K562 (cell line): ENCODE measurements around the gene UGT3A2. TPM values are rescaled to one million over a fixed set of nuclear protein-coding genes. Genes with fewer than 3 reads are reported as not detected.

ENCODE experiments used
- ATAC-seq: fragments of 200-7000 bp; cut with Tn5 transposase; 3 replicates; pipeline ENCODE4 v1.9.1; 2020; ENCODE audit warnings: moderate library complexity
- BruUV-seq: library from RNA; stranded (reverse); fragments of 400-500 nt; replicated peaks from 2 replicates; lab custom pipeline; 2021; lab: Mats Ljungman, UMichigan
- CTCF ChIA-PET: fragments of 300-600 bp; formaldehyde crosslinking; extraction: SDS; loops from one replicate; lab custom pipeline; 2021; ENCODE audit warnings: low intra/inter-chr PET ratio; lab: Yijun Ruan, JAX
- POLR2A ChIA-PET: fragments of 300-600, 350-650 bp; sonication (Branson Sonifier 250); formaldehyde crosslinking; extraction: SDS; loops from one replicate; lab custom pipeline; 2021; ENCODE audit warnings: antibody characterized with exemption, inconsistent platforms; lab: Yijun Ruan, JAX
- DNase-seq, 4 experiments: peaks; one replicate each; pipeline versions ENCODE4 v3.0.0 to v3.0.0-alpha.2; 2011 to 2018; ENCODE audit warnings: low spot score in 3 of 4, mixed read lengths in 3 of 4; ENCODE audit errors: extremely low read depth in 1 of 4
- FAIRE-seq: peaks from 2 replicates; lab custom pipeline; 2011; peaks lifted over from hg19 to GRCh38; lab: Jason Lieb, UNC
- H2AFZ ChIP-seq: 2 replicates; pipeline ENCODE4 v1.6.0; 2011; ENCODE audit warnings: low read depth, low read length, control low read depth, inconsistent platforms
- H3K27ac ChIP-seq: fragments of 200-600 bp; 3 replicates; pipeline ENCODE4 v1.8.0; 2011; ENCODE audit warnings: low read depth, mild to moderate bottlenecking, control low read depth, inconsistent platforms, low read length, moderate library complexity, mixed read lengths; ENCODE audit errors: extremely low read depth
- H3K27me3 ChIP-seq, 2 experiments: fragments of 300-600 bp in 1 of 2; 2 replicates in 1 of 2; 3 replicates in 1 of 2; pipeline versions ENCODE4 v1.6.0 to v1.8.0; 2011; ENCODE audit warnings: inconsistent platforms in 2 of 2, low read length in 2 of 2, mild to moderate bottlenecking in 1 of 2, mixed read lengths in 1 of 2, moderate library complexity in 1 of 2; ENCODE audit not compliant: control insufficient read depth in 2 of 2, insufficient read depth in 2 of 2
- H3K36me3 ChIP-seq: fragments of 300-600 bp; 3 replicates; pipeline ENCODE4 v1.8.0; 2011; ENCODE audit warnings: mild to moderate bottlenecking, low read length, inconsistent platforms; ENCODE audit not compliant: control insufficient read depth, insufficient read depth
- H3K4me1 ChIP-seq, 2 experiments: fragments of 200-600 bp in 1 of 2; replicated peaks in 1 of 2; 2 replicates in 1 of 2; 3 replicates in 1 of 2; pipeline versions ENCODE4 v1.5.1 to v1.8.0; 2011; ENCODE audit warnings: inconsistent platforms in 2 of 2, low read length in 2 of 2, mild to moderate bottlenecking in 1 of 2, mixed read lengths in 1 of 2, moderate library complexity in 1 of 2; ENCODE audit not compliant: control insufficient read depth in 2 of 2, insufficient read depth in 2 of 2
- H3K4me2 ChIP-seq: 2 replicates; pipeline ENCODE4 v1.6.1; 2011; ENCODE audit warnings: low read length, control low read depth, inconsistent platforms, mixed read lengths; ENCODE audit not compliant: insufficient read depth
- H3K4me3 ChIP-seq: fragments of 200-600 bp; sonication (generic), shearing (Covaris generic); 2 replicates; pipeline ENCODE4 v1.5.1; 2016; ENCODE audit warnings: control low read depth, inconsistent platforms
- H3K79me2 ChIP-seq: fragments of 200-600 bp; 3 replicates; pipeline ENCODE4 v1.8.0; 2011; ENCODE audit warnings: low read length, inconsistent platforms; ENCODE audit not compliant: control insufficient read depth, insufficient read depth
- H3K9ac ChIP-seq, 2 experiments: 2 replicates each; pipeline versions ENCODE4 v1.6.0 to v1.6.1; 2011; ENCODE audit warnings: low read depth in 2 of 2, low read length in 2 of 2, control low read depth in 1 of 2, inconsistent platforms in 1 of 2, mild to moderate bottlenecking in 1 of 2, mixed read lengths in 1 of 2; ENCODE audit not compliant: insufficient read depth in 1 of 2
- H3K9me1 ChIP-seq: one replicate; pipeline ENCODE4 v1.6.0; 2011; ENCODE audit warnings: inconsistent platforms, mild to moderate bottlenecking, low read length, moderate library complexity; ENCODE audit not compliant: control insufficient read depth, insufficient read depth
- H3K9me3 ChIP-seq: replicated peaks from 2 replicates; pipeline ENCODE4 v1.5.1; 2011; ENCODE audit warnings: low read depth, low read length, inconsistent platforms; ENCODE audit not compliant: control insufficient read depth, insufficient read depth
- H4K20me1 ChIP-seq: replicated peaks from 2 replicates; pipeline ENCODE4 v1.6.1; 2011; ENCODE audit warnings: low read length, inconsistent platforms, mixed read lengths; ENCODE audit not compliant: control insufficient read depth, insufficient read depth
- CHCHD3 ChIP-seq: fragments of 250-450 bp; sonication (Bioruptor Pico); IDR thresholded peaks from 2 replicates; pipeline ENCODE4 v2.1.2; 2022; ENCODE audit warnings: mild to moderate bottlenecking
- HDAC8 ChIP-seq: fragments of 450-650 bp; IDR thresholded peaks from 2 replicates; pipeline ENCODE4 v1.6.1; 2016; ENCODE audit warnings: mild to moderate bottlenecking, missing genetic modification characterization, moderate library complexity, missing compliant biosample characterization
- IFI16 ChIP-seq: fragments of 250-450 bp; sonication (Bioruptor Pico); IDR thresholded peaks from 2 replicates; pipeline ENCODE4 v2.1.2; 2022; ENCODE audit warnings: mild to moderate bottlenecking, inconsistent platforms
- PCBP1 ChIP-seq: fragments of 200-400 bp; formaldehyde crosslinking; IDR thresholded peaks from 2 replicates; pipeline ENCODE4 v1.6.1; 2018; ENCODE audit warnings: mild to moderate bottlenecking, low read depth, low read length; ENCODE audit not compliant: poor library complexity, severe bottlenecking
- PHTF2 ChIP-seq: fragments of 250-450 bp; sonication (Bioruptor Pico); IDR thresholded peaks from 2 replicates; pipeline ENCODE4 v1.5.0; 2021; ENCODE audit warnings: mild to moderate bottlenecking
- RAD21 ChIP-seq, 2 experiments: fragments of 250-450 bp in 1 of 2; fragments of 450-650 bp in 1 of 2; sonication (Bioruptor Pico) in 1 of 2; formaldehyde crosslinking in 1 of 2; IDR thresholded peaks in 1 of 2; conservative IDR thresholded peaks in 1 of 2; 2 replicates each; pipeline versions ENCODE4 v1.4.0 to v1.8.0; 2020 to 2022; ENCODE audit warnings: mild to moderate bottlenecking in 2 of 2, moderate library complexity in 1 of 2
- RAD51 ChIP-seq: fragments of 450-650 bp; IDR thresholded peaks from 2 replicates; pipeline ENCODE4 v1.7.1; 2016; ENCODE audit warnings: low read depth, mild to moderate bottlenecking, borderline replicate concordance
- TCFL5 ChIP-seq: fragments of 250-450 bp; sonication (Bioruptor Pico); conservative IDR thresholded peaks from 2 replicates; pipeline ENCODE4 v1.6.1; 2021; ENCODE audit warnings: mild to moderate bottlenecking, moderate library complexity, matching md5 sums
- TGIF2 ChIP-seq: sonication (generic); formaldehyde crosslinking; IDR thresholded peaks from 2 replicates; pipeline ENCODE4 v1.8.1; 2022; ENCODE audit warnings: mild to moderate bottlenecking, missing genetic modification reagents, moderate library complexity
- ZMIZ1 ChIP-seq, 2 experiments: fragments of 150-350 bp in 1 of 2; IDR thresholded peaks; 2 replicates each; pipeline ENCODE4 v1.6.1; 2012 to 2016; ENCODE audit warnings: low read depth in 2 of 2, low read length in 2 of 2, mild to moderate bottlenecking in 1 of 2, moderate library complexity in 1 of 2
- ZNF384 ChIP-seq: IDR thresholded peaks from 2 replicates; pipeline ENCODE4 v1.6.1; 2012; ENCODE audit warnings: low read depth, low read length, improper control_type of control experiment
- ZNF696 ChIP-seq: fragments of 250-450 bp; sonication (Bioruptor Pico); conservative IDR thresholded peaks from 2 replicates; pipeline ENCODE4 v1.4.0; 2020; ENCODE audit warnings: mild to moderate bottlenecking, moderate library complexity
- WGBS: fragments of 100-300 bp; shearing (Covaris generic); methylation state at CpG from one replicate; pipeline ENCODE4 v1.1.6; 2016; ENCODE audit warnings: low coverage, mixed read lengths; ENCODE audit not compliant: insufficient coverage; ENCODE audit errors: missing lambda C conversion rate; 5-methylcytosine and 5-hydroxymethylcytosine counted together
- in situ Hi-C: fragments of 300-500 bp; cut with MboI; formaldehyde crosslinking; loops from 4 replicates; pipeline ENCODE4 v1.15.0; 2018; ENCODE audit warnings: inconsistent platforms, mixed read lengths
- intact Hi-C: fragments of 100-400 bp; cut with micrococcal nuclease; formaldehyde crosslinking; loops from 2 replicates; pipeline ENCODE4 v1.14.2; 2022
- polyA plus RNA-seq, 8 experiments: library from polyadenylated mRNA; depleted of rRNA in 4 of 8; stranded (reverse) in 5 of 8; unstranded in 3 of 8; fragments of >200 nt; fragmentation: Nextera tagmentation in 2 of 8; fragmentation: Illumina TruSeq in 1 of 8; extraction: Ambion mirVana in 2 of 8; extraction: Trizol in 1 of 8; gene quantifications; 2 replicates each; pipeline versions ENCODE4 v1.2.1 to v1.2.3, GENCODE V29; 2011 to 2014; ENCODE audit warnings: inconsistent platforms in 1 of 8, missing spikeins in 1 of 8
- total RNA-seq, 7 experiments: library from RNA; depleted of rRNA in 6 of 7; stranded (reverse); fragments of >200 nt in 6 of 7; fragmentation: Illumina TruSeq in 2 of 7; extraction: Trizol in 2 of 7; gene quantifications; 2 replicates each; pipeline versions ENCODE4 v1.2.1 to v1.2.3, GENCODE V29; 2011 to 2021; ENCODE audit warnings: low replicate concordance in 1 of 7
- TF ChIP-seq, protein P1 (sequence below): sonication (generic); formaldehyde crosslinking; IDR thresholded peaks from 2 replicates; pipeline ENCODE4 v1.8.0; 2022; ENCODE audit warnings: missing genetic modification reagents, mild to moderate bottlenecking, borderline replicate concordance

Gene UGT3A2
- total and polyA plus RNA-seq, 9 of the 15 experiments (the other 6 are each of a cell fraction or from before 2014, with no cell fraction given), result not detected

DNA sequence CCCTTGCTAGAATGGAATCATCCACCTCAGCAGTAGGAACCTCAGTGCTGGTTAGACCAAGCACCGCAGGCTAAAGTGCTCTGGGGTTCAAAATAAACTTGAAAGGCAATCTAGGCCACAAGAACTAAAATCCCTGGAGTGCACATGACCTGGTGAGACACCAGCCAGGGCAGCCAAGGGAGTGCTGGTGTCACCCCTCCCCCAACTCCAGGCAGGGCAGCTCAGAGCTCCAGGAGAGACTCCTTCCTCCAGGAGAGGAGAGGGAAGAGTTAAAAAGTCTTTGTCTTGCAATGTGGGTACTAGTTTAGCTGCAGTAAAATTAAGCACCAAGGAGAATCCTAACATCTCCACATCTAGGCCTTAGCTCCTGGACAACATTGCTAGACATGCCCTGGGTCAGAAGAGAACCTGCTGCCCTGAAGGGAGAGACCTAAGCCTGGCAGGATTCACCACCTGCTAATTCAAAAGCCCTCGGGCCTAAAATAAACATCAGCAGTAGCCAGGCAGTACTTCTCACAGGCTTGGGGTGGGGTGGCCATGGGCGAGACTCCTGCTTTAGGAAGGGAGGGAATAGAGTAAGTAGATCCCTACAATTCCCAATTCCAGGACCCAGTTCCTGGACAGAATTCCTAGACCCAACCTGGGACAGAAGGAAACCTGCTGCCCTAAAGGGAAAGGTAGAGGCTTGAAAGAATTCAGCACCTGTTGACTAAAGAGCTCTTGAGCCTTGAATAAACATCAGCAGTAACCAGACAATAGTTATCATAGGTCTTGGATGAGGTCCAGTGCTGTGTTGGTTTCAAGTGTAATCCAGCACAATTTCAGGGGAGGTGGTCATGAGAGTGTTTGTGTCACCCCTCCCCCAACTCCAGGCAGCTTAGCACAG is 25.8 kb downstream of the UGT3A2 start:
- BruUV-seq, result no TSS peak
- no peak overlapping the region for H2AFZ ChIP-seq
- no peaks in the 10 kb centered on the region for H3K9me3 ChIP-seq
- no peak for FAIRE-seq
- peaks cover 0 to under 1% of the 10 kb centered on the region in 2 experiments; a peak in 1 of 5 replicates for H3K27me3 ChIP-seq
- no peak for DNase-seq
- no peak for ATAC-seq
- intact Hi-C loops, result loop anchor here (5.0 kb wide), 1 partner anchor 79 kb away; no protein-coding TSS in a partner anchor
- no peaks in the 10 kb centered on the region for H3K79me2 ChIP-seq
- no peak overlapping the region for H3K27ac ChIP-seq
- H3K4me2 ChIP-seq, result no peak overlapping the region
- H4K20me1 ChIP-seq, result no peaks in the 10 kb centered on the region
- in situ Hi-C loops, result no loop called here
- H3K9ac ChIP-seq, result no peak overlapping the region
- no peak overlapping the region for H3K4me3 ChIP-seq
- no peaks in the 10 kb centered on the region for H3K9me1 ChIP-seq
- H3K36me3 ChIP-seq, result no peaks in the 10 kb centered on the region
- no peaks in the 10 kb centered on the region for H3K4me1 ChIP-seq
- 0% methylated on average over 3 of the region's 3 CpGs for WGBS
- CTCF ChIA-PET, result no interaction called here
- TF ChIP-seq TCFL5 (CRISPR knock-in tag) (no peak), ZMIZ1 (IDR thresholded peaks at IDR 0.05; ENCODE audit: low read depth in 2 of 2, low read length in 2 of 2) (no peak), PHTF2 (CRISPR knock-in tag) (no peak), CHCHD3 (no peak), PCBP1 (no peak), RAD21 (CRISPR knock-in tag; conservative IDR thresholded peaks at IDR 0.05 in 1 of 2, IDR thresholded peaks at IDR 0.05 in 1 of 2) (no peak), HDAC8 (tag) (no peak), IFI16 (CRISPR knock-in tag) (no peak), ZNF384 (no peak), RAD51 (no peak), TGIF2 (CRISPR knock-in tag) (no peak), ZNF696 (CRISPR knock-in tag) (no peak)
- TF ChIP-seq, protein P1, sequence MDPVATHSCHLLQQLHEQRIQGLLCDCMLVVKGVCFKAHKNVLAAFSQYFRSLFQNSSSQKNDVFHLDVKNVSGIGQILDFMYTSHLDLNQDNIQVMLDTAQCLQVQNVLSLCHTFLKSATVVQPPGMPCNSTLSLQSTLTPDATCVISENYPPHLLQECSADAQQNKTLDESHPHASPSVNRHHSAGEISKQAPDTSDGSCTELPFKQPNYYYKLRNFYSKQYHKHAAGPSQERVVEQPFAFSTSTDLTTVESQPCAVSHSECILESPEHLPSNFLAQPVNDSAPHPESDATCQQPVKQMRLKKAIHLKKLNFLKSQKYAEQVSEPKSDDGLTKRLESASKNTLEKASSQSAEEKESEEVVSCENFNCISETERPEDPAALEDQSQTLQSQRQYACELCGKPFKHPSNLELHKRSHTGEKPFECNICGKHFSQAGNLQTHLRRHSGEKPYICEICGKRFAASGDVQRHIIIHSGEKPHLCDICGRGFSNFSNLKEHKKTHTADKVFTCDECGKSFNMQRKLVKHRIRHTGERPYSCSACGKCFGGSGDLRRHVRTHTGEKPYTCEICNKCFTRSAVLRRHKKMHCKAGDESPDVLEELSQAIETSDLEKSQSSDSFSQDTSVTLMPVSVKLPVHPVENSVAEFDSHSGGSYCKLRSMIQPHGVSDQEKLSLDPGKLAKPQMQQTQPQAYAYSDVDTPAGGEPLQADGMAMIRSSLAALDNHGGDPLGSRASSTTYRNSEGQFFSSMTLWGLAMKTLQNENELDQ (CRISPR knock-in tag), result no peak
- TF ChIP-seq, all 486 proteins: peak for 0
- POLR2A ChIA-PET, result interaction anchor here (0.6 kb wide), 1 partner anchor 26 kb away, joined by 3 read pairs; no protein-coding TSS in a partner anchor
